ENCODE measurements around the gene IMMP2L.

GRCh38 chr7:111074748-111075146 lies 487.5 kb downstream of the IMMP2L start:
- TF ChIP-seq EZH2phosphoT487 (IDR thresholded peaks at IDR 0.05; ENCODE audit: insufficient read depth, low read depth) (no peak), EZH2 (IDR thresholded peaks at IDR 0.05; ENCODE audit: insufficient read depth, poor library complexity, severe bottlenecking) (no peak)

All from GM23248 (cell line).